ENCODE data around the gene TOR1AIP2. TPM values are rescaled to one million over a fixed set of nuclear protein-coding genes. Genes with fewer than 3 reads are reported as not detected.

Gene TOR1AIP2
- total and polyA plus RNA-seq, 12 donors, result 18.9 to 182 (median 134) TPM

DNA sequence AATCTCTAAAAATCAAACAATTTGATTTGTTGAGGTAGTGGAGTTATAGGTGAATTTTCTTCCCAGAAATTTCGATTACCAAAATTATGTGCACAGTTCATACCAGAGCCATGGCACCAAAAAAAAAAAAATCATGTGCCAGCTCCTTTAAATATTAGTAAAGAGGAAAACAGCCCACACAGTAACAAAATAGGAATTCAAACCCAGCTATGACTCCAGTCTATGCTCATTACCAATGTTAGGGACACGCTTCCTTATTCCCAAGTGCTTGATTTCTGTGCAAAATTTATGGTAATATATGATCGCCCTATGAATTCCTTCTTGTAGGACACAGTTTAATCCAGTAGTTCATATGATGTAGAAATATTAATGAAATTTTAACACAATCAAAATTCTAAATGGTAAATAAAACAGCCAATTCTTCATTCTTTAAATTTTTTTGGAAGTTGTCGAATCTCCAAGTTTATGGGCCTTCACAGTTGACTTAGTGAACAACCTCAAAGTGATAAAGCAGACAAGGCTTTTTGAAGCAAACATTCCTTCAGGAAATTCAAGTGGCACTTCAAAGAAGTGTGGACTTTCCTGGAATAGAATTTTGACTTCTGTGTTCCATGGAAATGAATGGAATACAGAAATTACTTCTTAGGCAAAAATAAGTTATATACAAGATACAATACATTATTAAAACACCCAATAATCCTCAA is 1.9 kb downstream of the TOR1AIP2 start:
- H3K4me3 ChIP-seq, result peak overlapping the region in 1 of 4 donors; percentile 79
- peaks cover 29 to 64% of the 10 kb centered on the region in 2 donors for H3K4me1 ChIP-seq (replicated peaks in 1 of 2)
- DNase-seq, result no peak
- H3K9me3 ChIP-seq (replicated peaks in 1 of 3), result no peaks in the 10 kb centered on the region
- 82 to 85% (median 84%) methylated on average over 4 of the region's 4 CpGs for WGBS, 4 donors
- intact Hi-C loops (cut with DNase I), result no loop called here
- TF ChIP-seq POLR2A (IDR thresholded peaks at IDR 0.05), result no peak
- TF ChIP-seq, protein P1, sequence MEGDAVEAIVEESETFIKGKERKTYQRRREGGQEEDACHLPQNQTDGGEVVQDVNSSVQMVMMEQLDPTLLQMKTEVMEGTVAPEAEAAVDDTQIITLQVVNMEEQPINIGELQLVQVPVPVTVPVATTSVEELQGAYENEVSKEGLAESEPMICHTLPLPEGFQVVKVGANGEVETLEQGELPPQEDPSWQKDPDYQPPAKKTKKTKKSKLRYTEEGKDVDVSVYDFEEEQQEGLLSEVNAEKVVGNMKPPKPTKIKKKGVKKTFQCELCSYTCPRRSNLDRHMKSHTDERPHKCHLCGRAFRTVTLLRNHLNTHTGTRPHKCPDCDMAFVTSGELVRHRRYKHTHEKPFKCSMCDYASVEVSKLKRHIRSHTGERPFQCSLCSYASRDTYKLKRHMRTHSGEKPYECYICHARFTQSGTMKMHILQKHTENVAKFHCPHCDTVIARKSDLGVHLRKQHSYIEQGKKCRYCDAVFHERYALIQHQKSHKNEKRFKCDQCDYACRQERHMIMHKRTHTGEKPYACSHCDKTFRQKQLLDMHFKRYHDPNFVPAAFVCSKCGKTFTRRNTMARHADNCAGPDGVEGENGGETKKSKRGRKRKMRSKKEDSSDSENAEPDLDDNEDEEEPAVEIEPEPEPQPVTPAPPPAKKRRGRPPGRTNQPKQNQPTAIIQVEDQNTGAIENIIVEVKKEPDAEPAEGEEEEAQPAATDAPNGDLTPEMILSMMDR (IDR thresholded peaks at IDR 0.05), result no peak
- H3K27ac ChIP-seq, result peak overlapping the region in 4 of 5 donors; percentile 30 to 87 (median 62)
- H3K36me3 ChIP-seq (replicated peaks in 1 of 2), result peaks cover 0 to 9% of the 10 kb centered on the region in 2 donors
- no peaks in the 10 kb centered on the region for H3K27me3 ChIP-seq

- peaks cover 29 to 65% of the 10 kb centered on the region in 2 donors for H3K4me1 ChIP-seq (replicated peaks in 1 of 2)
- intact Hi-C loops (cut with DNase I), result no loop called here
- no peak for TF ChIP-seq POLR2A (IDR thresholded peaks at IDR 0.05)
- TF ChIP-seq, protein P1 (IDR thresholded peaks at IDR 0.05), result no peak
- no peak for DNase-seq
- H3K4me3 ChIP-seq, result no peak overlapping the region
- no peaks in the 10 kb centered on the region for H3K9me3 ChIP-seq (replicated peaks in 1 of 3)
- 40 to 53% (median 51%) methylated on average over 2 of the region's 2 CpGs for WGBS, 4 donors
- H3K27ac ChIP-seq, result peak overlapping the region in 4 of 5 donors; percentile 2 to 56 (median 34)
- H3K36me3 ChIP-seq (replicated peaks in 1 of 2), result peaks cover 0 to 18% of the 10 kb centered on the region in 2 donors
- no peaks in the 10 kb centered on the region for H3K27me3 ChIP-seq
Observed at GRCh38 chr1:179873438-179873851, 4.2 kb downstream of the TOR1AIP2 start.

DNA sequence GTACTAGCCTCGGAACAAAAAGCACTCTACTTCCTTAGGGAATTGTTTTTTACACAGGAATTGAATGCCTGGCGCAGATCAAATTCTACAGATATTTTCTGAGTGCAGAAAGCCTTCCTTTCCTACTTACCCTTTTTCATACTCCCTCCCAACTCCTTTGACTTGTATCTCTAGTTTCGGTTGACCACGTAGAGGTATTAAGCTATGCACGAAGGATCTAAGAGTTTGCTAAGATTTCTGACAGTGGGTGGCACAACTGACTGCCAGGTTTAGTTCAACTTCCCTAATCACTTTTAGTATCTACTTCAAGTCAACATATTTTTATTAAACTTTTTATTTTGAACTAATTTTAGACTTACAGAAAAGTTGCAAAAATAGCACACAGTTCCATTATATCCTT is 5.0 kb downstream of the TOR1AIP2 start:
- Histone ChIP-seq H3K9me3 (replicated peaks in 1 of 3) (no peaks in the 10 kb centered on the region), H3K27me3 (no peaks in the 10 kb centered on the region), H3K4me3 (no peak overlapping the region), H3K36me3 (replicated peaks in 1 of 2) (peaks cover 0 to 23% of the 10 kb centered on the region in 2 donors), H3K27ac (peak overlapping the region in 2 of 5 donors; percentile 21 to 34), H3K4me1 (replicated peaks in 1 of 2) (peaks cover 29 to 61% of the 10 kb centered on the region in 2 donors)
- 86 to 89% (median 88%) methylated on average over 5 of the region's 5 CpGs for WGBS, 4 donors
- intact Hi-C loops (cut with DNase I), result no loop called here
- DNase-seq, result no peak
- TF ChIP-seq, protein P1 (IDR thresholded peaks at IDR 0.05), result no peak
- no peak for TF ChIP-seq POLR2A (IDR thresholded peaks at IDR 0.05)

DNA sequence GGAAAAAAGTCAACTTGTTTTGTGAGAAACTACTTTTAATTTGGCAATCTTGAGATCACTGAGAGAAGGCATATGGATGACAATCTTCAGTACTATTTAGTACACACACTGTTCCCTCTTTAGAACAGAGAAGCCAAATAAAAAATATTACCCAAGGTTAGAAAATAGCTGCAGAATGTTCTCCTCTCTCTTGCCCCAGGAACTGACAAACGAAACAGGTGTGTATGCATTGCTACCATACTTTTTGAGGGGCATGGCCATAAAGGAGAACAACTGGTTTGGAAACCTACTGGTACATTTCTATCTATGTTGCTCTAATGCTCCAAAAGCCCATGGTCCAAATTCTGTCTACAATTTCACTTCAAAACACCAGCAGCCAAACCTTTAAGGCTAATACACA is 5.7 kb downstream of the TOR1AIP2 start:
- peaks cover 0 to 27% of the 10 kb centered on the region in 2 donors for H3K36me3 ChIP-seq (replicated peaks in 1 of 2)
- H3K4me1 ChIP-seq (replicated peaks in 1 of 2), result peaks cover 29 to 61% of the 10 kb centered on the region in 2 donors
- intact Hi-C loops (cut with DNase I), result no loop called here
- H3K4me3 ChIP-seq, result no peak overlapping the region
- H3K27ac ChIP-seq, result no peak overlapping the region
- H3K9me3 ChIP-seq (replicated peaks in 1 of 3), result no peaks in the 10 kb centered on the region
- no peaks in the 10 kb centered on the region for H3K27me3 ChIP-seq
- TF ChIP-seq, protein P1 (IDR thresholded peaks at IDR 0.05), result no peak
- TF ChIP-seq POLR2A (IDR thresholded peaks at IDR 0.05), result no peak
- DNase-seq, result no peak
- WGBS, 4 donors, result 61 to 89% (median 74%) methylated on average over 1 of the region's 1 CpG
